ENCODE measurements around the gene ANO10.
A peak's percentile ranks its signal among the peaks of the same experiment; 100 is the strongest.

ANO10 gene

DNA sequence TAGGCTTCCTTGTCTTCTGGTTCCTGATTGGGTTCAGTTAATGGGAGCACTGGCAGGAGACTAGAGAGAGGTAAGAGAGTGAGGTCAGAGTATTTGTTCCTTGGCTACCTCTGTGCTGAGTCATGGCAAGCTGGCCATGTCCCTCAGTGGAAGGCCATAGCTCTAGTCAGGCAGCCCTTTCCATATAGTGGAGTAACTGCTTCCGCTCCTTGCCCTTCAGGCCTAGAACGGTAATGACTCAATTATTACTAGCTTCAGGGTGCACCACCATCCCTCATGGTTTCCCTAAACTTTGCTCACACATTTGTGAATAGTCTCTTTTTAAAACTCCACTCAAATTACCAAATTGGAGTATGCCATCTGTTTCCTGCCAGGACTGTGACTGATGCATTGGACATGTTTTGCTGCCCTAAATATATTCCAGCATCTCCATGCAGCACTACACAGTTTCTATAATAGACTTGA, 10.5 kb upstream of the ANO10 start:
- no CpG with 5 or more reads among the region's 2 CpGs for WGBS, 2 donors (ENCODE audit: extremely low coverage in 2 of 2, insufficient read length in 2 of 2, insufficient replicate concordance in 1 of 2)
- no peaks in the 10 kb centered on the region for H3K27me3 ChIP-seq (ENCODE audit: control insufficient read depth in 3 of 3, insufficient read depth in 3 of 3, low read depth in 1 of 3, low read length in 3 of 3)
- no peak overlapping the region for H3K4me2 ChIP-seq (ENCODE audit: insufficient read depth, low read length, poor library complexity, severe bottlenecking)
- no peak overlapping the region for H3K18ac ChIP-seq (ENCODE audit: low read length)
- H4K91ac ChIP-seq (ENCODE audit: low read depth, low read length, poor library complexity), result no peak overlapping the region
- no peak overlapping the region for H2BK5ac ChIP-seq (ENCODE audit: low read length)
- H2BK12ac ChIP-seq (ENCODE audit: low read length), result no peak overlapping the region
- no peak overlapping the region for H3K23ac ChIP-seq (ENCODE audit: low read depth, low read length, poor library complexity)
- peaks cover 0 to 2% of the 10 kb centered on the region in 2 donors for H3K9me3 ChIP-seq (replicated peaks in 1 of 2; ENCODE audit: control insufficient read depth in 2 of 2, insufficient read depth in 1 of 2, low read depth in 1 of 2, low read length in 2 of 2)
- no peak overlapping the region for H4K8ac ChIP-seq (ENCODE audit: low read depth, low read length)
- no peak for DNase-seq (ENCODE audit: low spot score)
- no peak overlapping the region for H2BK15ac ChIP-seq (ENCODE audit: low read length)
- H3K14ac ChIP-seq (ENCODE audit: low read length), result no peak overlapping the region
- H3K27ac ChIP-seq (replicated peaks; ENCODE audit: low read length), result no peak overlapping the region
- peaks cover 0 to 2% of the 10 kb centered on the region in 2 donors for H3K4me1 ChIP-seq (ENCODE audit: control insufficient read depth in 2 of 2, insufficient read depth in 1 of 2, low read depth in 1 of 2, low read length in 2 of 2)
- no peak overlapping the region for H2AK5ac ChIP-seq (ENCODE audit: low read depth, low read length)
- no peaks in the 10 kb centered on the region for H3K36me3 ChIP-seq (replicated peaks in 1 of 2; ENCODE audit: control insufficient read depth in 2 of 2, insufficient read depth in 2 of 2, low read length in 2 of 2)
- H2BK120ac ChIP-seq (ENCODE audit: low read depth, low read length), result no peak overlapping the region
- H2AFZ ChIP-seq (ENCODE audit: low read length), result no peak overlapping the region
- no peak overlapping the region for H3K4me3 ChIP-seq (ENCODE audit: low read length in 2 of 2)
- no peaks in the 10 kb centered on the region for H3K79me1 ChIP-seq (ENCODE audit: low read depth, low read length)
- H3K9ac ChIP-seq (ENCODE audit: low read depth, low read length, poor library complexity), result no peak overlapping the region
- H3K4ac ChIP-seq (ENCODE audit: low read length), result no peak overlapping the region

DNA sequence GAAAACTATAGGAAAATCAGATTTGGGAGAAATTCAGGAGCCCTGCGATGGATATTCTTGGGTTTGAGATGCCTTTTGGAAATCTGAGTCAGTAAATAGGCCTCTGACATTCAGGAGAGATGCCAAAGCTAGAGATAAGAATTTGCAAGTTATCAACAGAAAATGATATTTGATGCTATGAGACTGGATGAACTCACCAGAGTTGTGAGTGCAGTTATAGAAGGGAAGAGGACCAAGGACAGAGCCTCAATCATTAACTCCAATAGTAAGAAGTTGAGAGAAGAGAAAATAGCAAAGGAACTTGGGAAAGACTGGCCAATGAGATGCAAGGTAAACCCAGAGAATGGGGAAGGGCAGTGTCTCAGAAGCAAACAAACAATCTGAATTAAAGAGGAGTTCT, 7.9 kb upstream of the ANO10 start:
- H2BK15ac ChIP-seq (ENCODE audit: low read length), result no peak overlapping the region
- no peak overlapping the region for H3K27ac ChIP-seq (replicated peaks; ENCODE audit: low read length)
- H3K27me3 ChIP-seq (ENCODE audit: control insufficient read depth in 3 of 3, insufficient read depth in 3 of 3, low read depth in 1 of 3, low read length in 3 of 3), result no peaks in the 10 kb centered on the region
- no peak overlapping the region for H4K91ac ChIP-seq (ENCODE audit: low read depth, low read length, poor library complexity)
- WGBS, 2 donors (ENCODE audit: extremely low coverage in 2 of 2, insufficient read length in 2 of 2, insufficient replicate concordance in 1 of 2), result no CpG with 5 or more reads among the region's 1 CpG
- H3K23ac ChIP-seq (ENCODE audit: low read depth, low read length, poor library complexity), result no peak overlapping the region
- H3K14ac ChIP-seq (ENCODE audit: low read length), result no peak overlapping the region
- no peak overlapping the region for H4K8ac ChIP-seq (ENCODE audit: low read depth, low read length)
- H2BK120ac ChIP-seq (ENCODE audit: low read depth, low read length), result no peak overlapping the region
- no peaks in the 10 kb centered on the region for H3K79me1 ChIP-seq (ENCODE audit: low read depth, low read length)
- H2AFZ ChIP-seq (ENCODE audit: low read length), result no peak overlapping the region
- H3K36me3 ChIP-seq (replicated peaks in 1 of 2; ENCODE audit: control insufficient read depth in 2 of 2, insufficient read depth in 2 of 2, low read length in 2 of 2), result no peaks in the 10 kb centered on the region
- no peak overlapping the region for H3K4me2 ChIP-seq (ENCODE audit: insufficient read depth, low read length, poor library complexity, severe bottlenecking)
- H3K9me3 ChIP-seq (replicated peaks in 1 of 2; ENCODE audit: control insufficient read depth in 2 of 2, insufficient read depth in 1 of 2, low read depth in 1 of 2, low read length in 2 of 2), result no peaks in the 10 kb centered on the region
- no peak for DNase-seq (ENCODE audit: low spot score)
- no peak overlapping the region for H3K9ac ChIP-seq (ENCODE audit: low read depth, low read length, poor library complexity)
- H3K18ac ChIP-seq (ENCODE audit: low read length), result no peak overlapping the region
- H3K4ac ChIP-seq (ENCODE audit: low read length), result no peak overlapping the region
- H3K4me3 ChIP-seq (ENCODE audit: low read length in 2 of 2), result no peak overlapping the region
- H2BK12ac ChIP-seq (ENCODE audit: low read length), result no peak overlapping the region
- no peaks in the 10 kb centered on the region for H3K4me1 ChIP-seq (ENCODE audit: control insufficient read depth in 2 of 2, insufficient read depth in 1 of 2, low read depth in 1 of 2, low read length in 2 of 2)
- H2BK5ac ChIP-seq (ENCODE audit: low read length), result no peak overlapping the region
- no peak overlapping the region for H2AK5ac ChIP-seq (ENCODE audit: low read depth, low read length)

- Histone ChIP-seq H3K4me3 (ENCODE audit: low read length in 2 of 2) (no peak overlapping the region), H2AK5ac (ENCODE audit: low read depth, low read length) (no peak overlapping the region), H2BK12ac (ENCODE audit: low read length) (no peak overlapping the region), H3K4me2 (ENCODE audit: insufficient read depth, low read length, poor library complexity, severe bottlenecking) (no peak overlapping the region), H2AFZ (ENCODE audit: low read length) (no peak overlapping the region), H2BK15ac (ENCODE audit: low read length) (no peak overlapping the region), H4K91ac (ENCODE audit: low read depth, low read length, poor library complexity) (no peak overlapping the region), H2BK120ac (ENCODE audit: low read depth, low read length) (no peak overlapping the region), H4K8ac (ENCODE audit: low read depth, low read length) (no peak overlapping the region), H3K23ac (ENCODE audit: low read depth, low read length, poor library complexity) (no peak overlapping the region), H3K14ac (ENCODE audit: low read length) (no peak overlapping the region), H3K36me3 (replicated peaks in 1 of 2; ENCODE audit: control insufficient read depth in 2 of 2, insufficient read depth in 2 of 2, low read length in 2 of 2) (no peaks in the 10 kb centered on the region), H3K4me1 (ENCODE audit: control insufficient read depth in 2 of 2, insufficient read depth in 1 of 2, low read depth in 1 of 2, low read length in 2 of 2) (no peaks in the 10 kb centered on the region), H3K18ac (ENCODE audit: low read length) (no peak overlapping the region), H2BK5ac (ENCODE audit: low read length) (no peak overlapping the region), H3K27ac (replicated peaks; ENCODE audit: low read length) (no peak overlapping the region), H3K9me3 (replicated peaks in 1 of 2; ENCODE audit: control insufficient read depth in 2 of 2, insufficient read depth in 1 of 2, low read depth in 1 of 2, low read length in 2 of 2) (no peaks in the 10 kb centered on the region), H3K79me1 (ENCODE audit: low read depth, low read length) (no peaks in the 10 kb centered on the region), H3K9ac (ENCODE audit: low read depth, low read length, poor library complexity) (no peak overlapping the region), H3K27me3 (ENCODE audit: control insufficient read depth in 3 of 3, insufficient read depth in 3 of 3, low read depth in 1 of 3, low read length in 3 of 3) (no peaks in the 10 kb centered on the region), H3K4ac (ENCODE audit: low read length) (no peak overlapping the region)
- DNase-seq (ENCODE audit: low spot score), result no peak
These were observed 7.4 kb upstream of the ANO10 start for GRCh38 chr3:43629257-43629656.

DNA sequence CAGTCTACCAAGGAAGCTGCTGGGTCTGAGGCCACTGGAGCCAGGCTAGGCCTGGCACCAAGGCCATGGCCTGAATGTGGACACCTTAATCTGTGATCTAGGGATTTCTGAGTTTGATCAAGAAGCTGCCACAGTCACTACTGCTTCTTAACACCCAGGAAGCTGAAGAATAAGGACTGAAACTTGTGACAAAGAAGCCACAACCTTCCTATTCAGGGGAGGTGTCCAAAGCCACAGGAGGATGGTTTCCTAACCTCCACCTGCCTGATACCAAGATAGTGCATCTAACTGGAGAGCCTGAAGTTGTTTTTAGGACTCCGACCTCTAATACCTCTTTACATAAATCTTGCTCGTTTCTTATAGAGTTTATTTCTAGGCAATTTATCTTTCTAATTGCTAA, 5.5 kb upstream of the ANO10 start:
- H3K4me1 ChIP-seq (ENCODE audit: control insufficient read depth in 2 of 2, insufficient read depth in 1 of 2, low read depth in 1 of 2, low read length in 2 of 2), result peaks cover 3 to 6% of the 10 kb centered on the region in 2 donors
- H4K8ac ChIP-seq (ENCODE audit: low read depth, low read length), result no peak overlapping the region
- H2BK15ac ChIP-seq (ENCODE audit: low read length), result no peak overlapping the region
- H3K4ac ChIP-seq (ENCODE audit: low read length), result no peak overlapping the region
- no peaks in the 10 kb centered on the region for H3K9me3 ChIP-seq (replicated peaks in 1 of 2; ENCODE audit: control insufficient read depth in 2 of 2, insufficient read depth in 1 of 2, low read depth in 1 of 2, low read length in 2 of 2)
- peak overlapping the region; percentile 15 for H2AFZ ChIP-seq (ENCODE audit: low read length)
- no peak overlapping the region for H3K14ac ChIP-seq (ENCODE audit: low read length)
- H3K27ac ChIP-seq (replicated peaks; ENCODE audit: low read length), result no peak overlapping the region
- H3K23ac ChIP-seq (ENCODE audit: low read depth, low read length, poor library complexity), result no peak overlapping the region
- H3K27me3 ChIP-seq (ENCODE audit: control insufficient read depth in 3 of 3, insufficient read depth in 3 of 3, low read depth in 1 of 3, low read length in 3 of 3), result no peaks in the 10 kb centered on the region
- H3K18ac ChIP-seq (ENCODE audit: low read length), result no peak overlapping the region
- H2BK5ac ChIP-seq (ENCODE audit: low read length), result no peak overlapping the region
- no peak for DNase-seq (ENCODE audit: low spot score)
- no peak overlapping the region for H2BK12ac ChIP-seq (ENCODE audit: low read length)
- no peak overlapping the region for H3K9ac ChIP-seq (ENCODE audit: low read depth, low read length, poor library complexity)
- H3K4me3 ChIP-seq (ENCODE audit: low read length in 2 of 2), result no peak overlapping the region
- H4K91ac ChIP-seq (ENCODE audit: low read depth, low read length, poor library complexity), result no peak overlapping the region
- WGBS, 2 donors (ENCODE audit: extremely low coverage in 2 of 2, insufficient read length in 2 of 2, insufficient replicate concordance in 1 of 2), result no CpG with 5 or more reads among the region's 2 CpGs
- H2BK120ac ChIP-seq (ENCODE audit: low read depth, low read length), result no peak overlapping the region
- H3K36me3 ChIP-seq (replicated peaks in 1 of 2; ENCODE audit: control insufficient read depth in 2 of 2, insufficient read depth in 2 of 2, low read length in 2 of 2), result no peaks in the 10 kb centered on the region
- H2AK5ac ChIP-seq (ENCODE audit: low read depth, low read length), result no peak overlapping the region
- H3K4me2 ChIP-seq (ENCODE audit: insufficient read depth, low read length, poor library complexity, severe bottlenecking), result no peak overlapping the region
- no peaks in the 10 kb centered on the region for H3K79me1 ChIP-seq (ENCODE audit: low read depth, low read length)
